Heart right ventricle (tissue), 16 donors: Measurements from ENCODE around the gene CA4. TPM values are rescaled to one million over a fixed set of nuclear protein-coding genes. Genes with fewer than 3 reads are reported as not detected.
"Not testable (repeated sequence)": the region's sequence is repeated elsewhere in the genome, so short reads cannot be mapped to it uniquely, and the experiment has no call there.

ENCODE experiments used
- ATAC-seq, 8 donors: fragments of 200-7000 bp; cut with Tn5 transposase; one replicate each; pipeline ENCODE4 v1.9.1; 2020; ENCODE audit warnings: mild to moderate bottlenecking in 8 of 8, moderate library complexity in 8 of 8, moderate number of reproducible peaks in 1 of 8
- DNase-seq, 2 donors: peaks; one replicate each; pipeline ENCODE4 v3.0.0-alpha.2; 2020
- H3K27ac ChIP-seq, 10 donors: fragments of 200-600 bp; sonication (generic) in 2 of 10; one replicate each; pipeline versions ENCODE4 v1.5.0 to v1.8.0; 2020 to 2022; ENCODE audit warnings: mild to moderate bottlenecking in 3 of 10
- H3K27me3 ChIP-seq, 7 donors: fragments of 200-600 bp; one replicate each; pipeline ENCODE4 v1.8.0; 2021 to 2022; ENCODE audit warnings: mild to moderate bottlenecking in 2 of 7
- H3K36me3 ChIP-seq, 9 donors: fragments of 200-600 bp; sonication (generic) in 1 of 9; one replicate each; pipeline versions ENCODE4 v1.5.0 to v1.8.0; 2020 to 2022; ENCODE audit warnings: mild to moderate bottlenecking in 2 of 9
- H3K4me1 ChIP-seq, 9 donors: fragments of 200-600 bp; sonication (generic) in 1 of 9; one replicate each; pipeline versions ENCODE4 v1.5.0 to v1.8.0; 2020 to 2022; ENCODE audit warnings: mild to moderate bottlenecking in 4 of 9
- H3K4me3 ChIP-seq, 10 donors: fragments of 200-600 bp; sonication (generic) in 2 of 10; one replicate each; pipeline versions ENCODE4 v1.5.0 to v1.8.0; 2020 to 2022; ENCODE audit warnings: mild to moderate bottlenecking in 7 of 10, moderate library complexity in 2 of 10
- H3K9me3 ChIP-seq, 11 donors: fragments of 200-600 bp in 10 of 11; sonication (generic) in 2 of 11; one replicate each; pipeline versions ENCODE4 v1.5.0 to v1.8.0; 2013 to 2022; ENCODE audit warnings: mild to moderate bottlenecking in 2 of 11, control low read depth in 1 of 11, moderate library complexity in 1 of 11
- CTCF ChIP-seq, 9 donors: fragments of 200-600 bp; sonication (generic) in 2 of 9; IDR thresholded peaks; one replicate each; pipeline versions ENCODE4 v1.5.0 to v1.8.0; 2021 to 2022; ENCODE audit warnings: antibody characterized with exemption in 9 of 9, mild to moderate bottlenecking in 5 of 9, moderate library complexity in 1 of 9
- WGBS, 2 donors: extraction: QIAGEN DNeasy Blood & Tissue Kit; methylation state at CpG; one replicate each; pipeline ENCODE4 v1.1.7; 2013; ENCODE audit warnings: inconsistent platforms in 1 of 2; 5-methylcytosine and 5-hydroxymethylcytosine counted together
- intact Hi-C, 10 donors: fragments of 100-400 bp; cut with DNase I; formaldehyde crosslinking; loops; one replicate each; pipeline versions ENCODE4 v1.11.1 to v1.14.2; 2022
- polyA plus RNA-seq, 2 donors: library from polyadenylated mRNA; stranded (reverse); fragments of 200-250 nt; gene quantifications; one replicate each; pipeline ENCODE4 v1.2.3, GENCODE V29; 2013
- total RNA-seq, 10 donors: library from RNA; stranded (reverse); fragmentation: NEBNext Ultra II Directional in 3 of 10; extraction: Animal tissue kit (Norgen Biotek cat#: 25700) in 3 of 10; gene quantifications; one replicate each; pipeline versions ENCODE4 v1.2.1 to v1.2.4, GENCODE V29; 2021 to 2023
- donor health status: Arrhythmogenic right ventricular cardiomyopathy.
- donor health status: ischemic (EF 13 %, LVEDD 7.1; RV severe dilation, severe dysfunction).
- donor health status: healthy with polysubstance abuse.
- donor health status: DM: no; HTN: yes; CAD: no.
- donor health status: DM: no; HTN: no; CAD: no.
- donor health status: ischemic (EF 25% LVEDD 6.9; RV normal size, moderate dysfunction).
- donor health status: ischemic (EF 25% LVEDD 5.7; RV mildly dilated, moderate dysfunction).
- donor health status: healthy.
- donor health status: DM: yes; HTN: yes; CAD: no.
- donor health status: Ischemic cardiomyopathy.
- donor health status: ischemic (EF 35%, LVEDD 5.7; RV mildly dilated, moderate dysfunction).
- donor health status: nonischemic (EF 11% LVEDD 7.7; RV severe dilation, severe dysfunction).
- donor health status: DM: yes; HTN: yes; CAD: no.
- donor health status: PGD.
- donor health status: ischemic (EF 29% LVEDD 5.4; RV normal size, mild dysfunction).
- donor health status: nonischemic (EF 23%, LVEDD 6.1; RV moderate dilation, normal function).

Gene CA4
- total and polyA plus RNA-seq, 12 donors = 5.7 to 57.8 (median 16.2) TPM

GRCh38 chr17:60188759-60189158 lies 39.0 kb downstream of the CA4 start:
- Histone ChIP-seq H3K27me3 (no peaks in the 10 kb centered on the region), H3K36me3 (peaks cover 0 to 97% (median 46%) of the 10 kb centered on the region in 9 donors), H3K9me3 (no peaks in the 10 kb centered on the region), H3K4me1 (peaks cover 0 to 26% (median 0%) of the 10 kb centered on the region in 9 donors), H3K4me3 (no peak overlapping the region), H3K27ac (peak overlapping the region in 1 of 10 donors; percentile 7)
- intact Hi-C loops = no loop called here
- TF ChIP-seq CTCF (IDR thresholded peaks at IDR 0.05) = no peak
- DNase-seq (no peak), ATAC-seq (peak in 1 of 8 donors; percentile 44)
- WGBS, 2 donors = 79 to 93% methylated on average over 4 of the region's 4 CpGs

DNA sequence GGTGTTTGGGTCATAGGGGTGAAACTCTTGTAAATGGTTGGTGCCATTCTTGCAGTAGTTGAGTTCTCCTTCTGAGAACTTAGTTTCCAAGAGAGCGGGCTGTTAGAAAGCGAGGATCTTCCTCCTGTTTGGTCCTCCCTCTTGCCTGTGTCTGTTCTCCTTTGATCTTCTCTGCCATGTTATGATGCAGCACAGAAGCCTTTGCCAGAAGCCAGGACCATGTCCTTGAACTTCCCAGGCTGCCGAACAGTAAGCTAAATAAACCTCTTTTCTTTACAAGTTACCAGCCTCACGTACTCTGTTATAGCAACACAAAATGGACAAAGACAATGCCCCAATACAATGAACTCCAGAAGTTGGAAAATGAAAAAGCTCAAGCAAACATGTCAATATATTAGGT lies 40.3 kb downstream of the CA4 start:
- WGBS, 2 donors = 94 to 97% methylated on average over 4 of the region's 4 CpGs
- intact Hi-C loops, ATAC-seq, H3K4me3 ChIP-seq, DNase-seq, H3K27me3 ChIP-seq, H3K9me3 ChIP-seq, H3K27ac ChIP-seq: not testable (repeated sequence)
- peaks cover 0 to 97% (median 38%) of the 10 kb centered on the region in 9 donors for H3K36me3 ChIP-seq
- peaks cover 0 to 26% (median 0%) of the 10 kb centered on the region in 9 donors for H3K4me1 ChIP-seq

DNA sequence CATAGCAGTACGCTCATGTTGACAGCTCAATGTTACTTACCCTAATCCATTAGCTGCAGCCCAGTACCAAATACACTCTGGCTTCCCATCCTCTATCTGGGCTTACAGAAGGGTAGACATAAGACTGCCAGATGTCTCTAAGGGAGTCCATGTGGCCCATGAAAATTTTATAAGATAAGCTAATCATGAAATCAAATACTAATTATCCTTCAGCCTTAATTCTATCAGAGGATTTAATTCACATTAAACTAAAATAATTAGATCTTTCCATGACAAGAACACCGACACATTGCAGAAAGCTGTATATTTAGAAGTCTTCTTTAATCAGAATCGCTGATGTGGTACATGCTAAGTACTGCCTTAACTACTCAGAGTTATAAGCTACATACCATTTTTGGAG lies 43.3 kb downstream of the CA4 start:
- intact Hi-C loops, DNase-seq, ATAC-seq, H3K9me3 ChIP-seq, H3K4me3 ChIP-seq, H3K27me3 ChIP-seq, H3K27ac ChIP-seq: not testable (repeated sequence)
- Histone ChIP-seq H3K4me1 (peaks cover 0 to 10% (median 0%) of the 10 kb centered on the region in 9 donors), H3K36me3 (peaks cover 0 to 100% (median 51%) of the 10 kb centered on the region in 9 donors)
- WGBS, 2 donors = 96 to 99% methylated on average over 3 of the region's 3 CpGs

GRCh38 chr17:60193482-60193881 lies 43.7 kb downstream of the CA4 start:
- no peak for TF ChIP-seq CTCF (IDR thresholded peaks at IDR 0.05)
- ATAC-seq (no peak), DNase-seq (no peak)
- Histone ChIP-seq H3K36me3 (peaks cover 0 to 100% (median 54%) of the 10 kb centered on the region in 9 donors), H3K4me3 (no peak overlapping the region), H3K4me1 (peaks cover 0 to 8% (median 0%) of the 10 kb centered on the region in 9 donors), H3K9me3 (no peaks in the 10 kb centered on the region), H3K27ac (no peak overlapping the region), H3K27me3 (no peaks in the 10 kb centered on the region)
- 95 to 97% methylated on average over 2 of the region's 2 CpGs for WGBS, 2 donors
- intact Hi-C loops = no loop called here

DNA sequence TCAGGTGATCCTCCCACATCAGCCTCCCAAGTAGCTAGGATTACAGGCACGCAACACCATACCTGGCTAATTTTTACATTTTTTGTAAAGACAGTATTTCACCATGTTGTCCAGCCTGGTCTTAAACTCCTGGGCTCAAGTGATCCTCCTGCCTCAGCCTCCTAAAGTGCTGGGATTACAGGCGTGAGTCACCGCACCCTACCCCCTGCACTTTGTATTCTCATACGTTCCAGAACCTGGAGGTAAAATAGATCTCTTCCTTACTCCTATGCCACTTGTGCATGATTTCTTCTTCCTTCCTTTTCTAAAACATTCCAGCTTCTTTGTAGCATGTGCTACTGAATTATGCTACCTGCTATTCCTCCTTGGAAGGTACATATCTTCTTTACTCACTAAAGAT lies 44.4 kb downstream of the CA4 start:
- H3K27me3 ChIP-seq, H3K9me3 ChIP-seq, H3K4me1 ChIP-seq, intact Hi-C loops, H3K4me3 ChIP-seq, ATAC-seq, H3K27ac ChIP-seq, DNase-seq: not testable (repeated sequence)
- WGBS, 2 donors = 95 to 98% methylated on average over 4 of the region's 4 CpGs
- H3K36me3 ChIP-seq = peaks cover 0 to 100% (median 52%) of the 10 kb centered on the region in 9 donors

GRCh38 chr17:60198630-60199029 lies 48.9 kb downstream of the CA4 start:
- H3K27ac ChIP-seq, intact Hi-C loops, DNase-seq, H3K4me1 ChIP-seq, H3K9me3 ChIP-seq, ATAC-seq, H3K27me3 ChIP-seq, H3K4me3 ChIP-seq: not testable (repeated sequence)
- peaks cover 0 to 79% (median 23%) of the 10 kb centered on the region in 9 donors for H3K36me3 ChIP-seq
- 80 to 96% methylated on average over 1 of the region's 1 CpG for WGBS, 2 donors

GRCh38 chr17:60205782-60206181 lies 56.0 kb downstream of the CA4 start:
- H3K27me3 ChIP-seq, ATAC-seq, H3K4me3 ChIP-seq, H3K9me3 ChIP-seq, H3K4me1 ChIP-seq, intact Hi-C loops, H3K27ac ChIP-seq, DNase-seq: not testable (repeated sequence)
- H3K36me3 ChIP-seq = peaks cover 0 to 63% (median 0%) of the 10 kb centered on the region in 9 donors

DNA sequence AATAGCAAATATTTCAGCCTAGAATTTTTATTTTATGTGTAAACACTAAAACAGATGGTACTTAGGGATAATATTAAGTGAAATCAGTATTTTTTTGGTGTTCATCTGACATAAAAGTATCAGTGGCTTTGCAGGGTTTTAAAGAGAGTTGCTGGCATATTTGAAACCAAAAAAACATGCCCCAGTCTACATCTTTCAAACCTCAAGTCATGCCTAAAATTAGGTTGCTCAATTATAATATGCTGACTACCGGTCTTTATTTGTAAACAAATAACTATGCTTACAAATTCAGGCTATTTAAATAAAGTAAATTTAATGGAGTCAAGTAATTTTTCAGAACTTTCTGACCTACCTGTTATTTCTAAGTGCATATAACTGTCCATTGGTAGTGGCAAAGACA lies 58.5 kb downstream of the CA4 start:
- DNase-seq, intact Hi-C loops, H3K27ac ChIP-seq, ATAC-seq, H3K9me3 ChIP-seq, H3K4me3 ChIP-seq, H3K27me3 ChIP-seq, H3K4me1 ChIP-seq: not testable (repeated sequence)
- peaks cover 0 to 69% (median 0%) of the 10 kb centered on the region in 9 donors for H3K36me3 ChIP-seq
- 96 to 100% methylated on average over 1 of the region's 1 CpG for WGBS, 2 donors
